ENCODE results near the gene HOXA5.

HOXA5 gene

GRCh38 chr7:27131390-27131819 lies 12.1 kb downstream of the HOXA5 start:
- DNase-seq, result no peak

GRCh38 chr7:27130540-27131389 lies 12.7 kb downstream of the HOXA5 start, which contains the start of gene HOXA4:
TSS of gene HOXA4 (minus strand) at chr7:27130757. CDS start at chr7:27130733, 24 bp downstream.
- peak; percentile 78 for DNase-seq

- DNase-seq, result no peak
These were observed 13.5 kb downstream of the HOXA5 start for GRCh38 chr7:27129729-27130539.

- DNase-seq, result no peak
These were observed 14.4 kb downstream of the HOXA5 start for GRCh38 chr7:27128776-27129728.

- no peak for DNase-seq
These were observed 15.4 kb downstream of the HOXA5 start for GRCh38 chr7:27128034-27128433.

- DNase-seq, result no peak
These were observed 16.7 kb downstream of the HOXA5 start for GRCh38 chr7:27126596-27127327.

GRCh38 chr7:27125986-27126394 lies 17.5 kb downstream of the HOXA5 start:
- no peak for DNase-seq

GRCh38 chr7:27124902-27125689 lies 18.4 kb downstream of the HOXA5 start:
- no peak for DNase-seq

- DNase-seq, result no peak
These were observed 19.2 kb downstream of the HOXA5 start for GRCh38 chr7:27124096-27124901.

GRCh38 chr7:27123477-27124053 lies 19.9 kb downstream of the HOXA5 start:
- no peak for DNase-seq

GRCh38 chr7:27123007-27123476 lies 20.4 kb downstream of the HOXA5 start:
- no peak for DNase-seq

- DNase-seq, result no peak
These were observed 21.2 kb downstream of the HOXA5 start for GRCh38 chr7:27122077-27122910.

GRCh38 chr7:27121684-27122076 lies 21.8 kb downstream of the HOXA5 start:
- DNase-seq, result no peak

GRCh38 chr7:27119412-27119911 lies 24.0 kb downstream of the HOXA5 start:
- DNase-seq, result no peak

- DNase-seq, result no peak
These were observed 24.9 kb downstream of the HOXA5 start for GRCh38 chr7:27118580-27118979.

GRCh38 chr7:27117887-27118491 lies 25.5 kb downstream of the HOXA5 start:
- DNase-seq, result no peak

- no peak for DNase-seq
These were observed 26.3 kb downstream of the HOXA5 start for GRCh38 chr7:27116962-27117886.
